DMS53 treated with DMSO at 0.1 percent for 48 hours (cell line): ENCODE results near the gene ATG7.
"Not testable (repeated sequence)": the region's sequence is repeated elsewhere in the genome, so short reads cannot be mapped to it uniquely, and the experiment has no call there.

Source experiments
- DNase-seq: peaks from one replicate; lab custom pipeline; 2025; ENCODE audit not compliant: unreplicated experiment; lab: John Stamatoyannopoulos, UW

Gene ATG7

GRCh38 chr3:11423868-11424267 is 151.7 kb downstream of the ATG7 start:
- no peak for DNase-seq

GRCh38 chr3:11424277-11424676 is 152.1 kb downstream of the ATG7 start:
- DNase-seq, result no peak

GRCh38 chr3:11430207-11430606 is 158.0 kb downstream of the ATG7 start:
- no peak for DNase-seq

DNA sequence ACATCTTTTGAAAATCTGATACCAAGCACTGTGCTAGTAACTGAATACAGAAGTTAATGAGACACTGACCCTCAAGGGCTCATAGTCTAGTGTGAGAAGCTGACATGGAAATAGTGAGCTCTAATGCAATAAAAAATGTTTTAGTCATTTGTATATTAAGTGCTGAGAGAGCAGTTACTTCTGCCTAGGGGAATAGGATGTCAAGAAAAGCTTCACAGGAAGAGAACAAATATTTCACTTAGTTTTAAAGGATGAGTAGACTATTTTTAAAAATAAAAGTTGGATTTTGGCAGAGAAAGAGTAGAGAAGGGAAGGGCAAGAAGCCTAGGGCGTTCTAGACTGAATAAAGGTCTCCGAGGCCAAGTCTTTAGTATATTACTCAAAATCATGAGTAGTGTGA is 158.4 kb downstream of the ATG7 start:
- DNase-seq, result no peak

GRCh38 chr3:11431319-11431718 is 159.1 kb downstream of the ATG7 start:
- DNase-seq, result no peak

- DNase-seq, result no peak
Measured at GRCh38 chr3:11434017-11434526, 161.9 kb downstream of the ATG7 start.

DNA sequence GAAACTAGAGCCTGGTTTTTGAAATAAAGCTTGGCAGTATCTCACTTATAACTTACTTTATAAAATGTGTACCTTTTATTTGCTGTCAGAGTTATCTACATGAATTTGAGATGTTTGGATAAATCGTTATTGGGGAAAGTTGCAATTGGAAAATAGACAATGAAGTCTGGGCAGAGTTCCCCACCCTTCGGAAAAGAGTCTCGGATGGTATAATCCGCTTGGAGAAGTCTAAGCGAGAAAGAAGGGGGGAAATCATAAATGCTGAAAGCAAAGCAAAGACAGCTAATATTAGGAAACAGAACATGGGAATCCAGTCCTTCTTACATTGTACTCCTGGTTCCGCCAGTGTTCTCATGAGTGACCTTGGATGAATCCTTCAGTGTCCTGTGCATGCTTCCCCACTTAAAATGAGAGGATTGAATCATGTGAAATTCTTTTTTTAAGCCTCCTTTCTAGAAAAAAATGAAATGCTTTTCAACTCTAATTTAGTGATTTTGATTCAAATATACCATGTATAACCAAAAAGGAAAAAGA is 162.4 kb downstream of the ATG7 start:
- DNase-seq, result no peak

DNA sequence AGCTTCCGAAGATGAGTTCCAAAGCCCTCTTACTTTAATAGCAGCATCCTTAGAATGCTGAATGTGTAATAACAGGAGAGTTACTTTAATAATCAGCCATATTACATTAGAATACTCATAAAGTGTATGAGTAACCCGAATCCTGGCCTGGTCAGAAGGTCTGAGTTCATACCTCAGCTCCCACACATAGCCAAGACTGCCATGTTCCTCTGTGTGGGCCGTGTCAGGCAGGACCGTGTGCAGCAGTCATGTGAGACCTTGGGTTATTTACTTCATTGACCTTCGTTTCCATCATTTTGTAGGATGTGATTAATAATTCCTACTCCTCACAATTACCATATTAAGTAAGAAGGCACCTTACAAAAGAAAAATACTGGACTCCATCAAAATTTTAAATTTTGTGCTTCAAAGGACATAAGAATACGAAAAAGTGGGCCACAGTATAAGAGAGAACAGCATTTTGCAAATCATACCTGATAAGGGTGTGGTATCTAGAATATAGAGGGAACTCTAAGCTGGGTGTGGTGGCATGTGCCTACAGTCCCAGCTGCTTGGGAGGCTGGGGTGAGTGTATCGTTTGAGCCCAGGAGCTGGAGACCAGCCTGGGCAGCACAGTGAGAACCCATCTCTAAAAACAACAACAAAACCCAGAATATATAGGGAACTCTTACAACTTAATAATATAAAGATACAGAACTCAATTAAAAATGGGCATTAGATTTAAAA is 163.4 kb downstream of the ATG7 start:
- DNase-seq, result no peak

GRCh38 chr3:11436775-11437174 is 164.6 kb downstream of the ATG7 start:
- DNase-seq, result no peak

- DNase-seq, result no peak
Measured at GRCh38 chr3:11437506-11437905, 165.3 kb downstream of the ATG7 start.

GRCh38 chr3:11438646-11439045 is 166.4 kb downstream of the ATG7 start:
- DNase-seq, result no peak

GRCh38 chr3:11441346-11441745 is 169.1 kb downstream of the ATG7 start:
- DNase-seq, result not testable (repeated sequence)

DNA sequence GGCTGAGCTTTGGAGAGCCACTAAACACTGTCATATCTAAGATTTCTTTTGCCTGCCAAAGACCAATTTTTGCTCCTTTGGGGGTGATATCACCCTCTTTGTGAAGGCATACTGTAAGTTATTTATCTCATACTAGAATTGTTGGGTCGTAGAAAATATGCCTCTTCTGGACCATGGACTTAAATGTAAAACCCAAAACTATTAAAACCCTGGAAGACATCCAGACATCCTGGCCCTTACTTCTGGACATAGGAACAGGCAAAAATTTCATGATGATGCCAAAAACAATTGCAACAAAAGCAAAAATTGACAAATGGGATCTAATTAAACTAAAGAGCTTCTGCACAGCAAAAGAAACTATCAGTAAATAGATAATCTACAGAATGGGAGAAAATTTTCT is 172.2 kb downstream of the ATG7 start:
- no peak for DNase-seq

DNA sequence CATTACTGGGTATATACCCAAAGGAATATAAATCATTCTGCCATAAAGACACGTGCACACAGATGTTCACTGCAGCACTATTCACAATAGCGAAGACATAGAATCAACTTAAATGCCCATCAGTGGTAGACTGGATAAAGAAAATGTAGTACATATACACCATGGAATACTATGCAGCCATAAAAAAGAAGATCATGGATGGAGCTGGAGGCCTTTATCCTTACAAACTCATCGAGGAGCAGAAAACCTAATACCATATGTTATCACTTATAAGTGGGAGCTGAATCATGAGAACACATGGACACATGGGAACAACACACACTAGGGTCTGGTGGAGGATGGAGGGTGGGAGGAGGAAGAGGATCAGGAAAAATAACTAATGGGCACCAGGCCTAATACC is 173.0 kb downstream of the ATG7 start:
- not testable (repeated sequence) for DNase-seq

DNA sequence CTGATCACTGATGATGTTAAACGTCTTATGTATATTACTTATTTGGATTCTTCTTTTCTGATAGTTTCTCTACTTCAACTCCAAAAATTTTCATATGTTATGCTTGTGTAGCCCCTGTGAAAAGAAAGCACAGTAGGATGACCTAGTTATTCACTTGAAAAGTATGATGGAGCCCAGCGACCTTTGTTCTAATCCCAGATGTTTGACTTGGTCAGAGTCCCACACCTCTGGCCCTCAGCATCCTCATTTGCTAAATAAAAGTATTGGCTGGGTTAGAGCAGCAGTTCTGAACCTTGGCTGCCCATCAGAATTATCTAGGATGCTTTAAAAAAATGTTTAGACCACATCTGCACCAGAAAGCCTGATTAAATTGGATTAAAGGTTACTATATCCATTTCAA is 173.7 kb downstream of the ATG7 start:
- DNase-seq, result no peak

DNA sequence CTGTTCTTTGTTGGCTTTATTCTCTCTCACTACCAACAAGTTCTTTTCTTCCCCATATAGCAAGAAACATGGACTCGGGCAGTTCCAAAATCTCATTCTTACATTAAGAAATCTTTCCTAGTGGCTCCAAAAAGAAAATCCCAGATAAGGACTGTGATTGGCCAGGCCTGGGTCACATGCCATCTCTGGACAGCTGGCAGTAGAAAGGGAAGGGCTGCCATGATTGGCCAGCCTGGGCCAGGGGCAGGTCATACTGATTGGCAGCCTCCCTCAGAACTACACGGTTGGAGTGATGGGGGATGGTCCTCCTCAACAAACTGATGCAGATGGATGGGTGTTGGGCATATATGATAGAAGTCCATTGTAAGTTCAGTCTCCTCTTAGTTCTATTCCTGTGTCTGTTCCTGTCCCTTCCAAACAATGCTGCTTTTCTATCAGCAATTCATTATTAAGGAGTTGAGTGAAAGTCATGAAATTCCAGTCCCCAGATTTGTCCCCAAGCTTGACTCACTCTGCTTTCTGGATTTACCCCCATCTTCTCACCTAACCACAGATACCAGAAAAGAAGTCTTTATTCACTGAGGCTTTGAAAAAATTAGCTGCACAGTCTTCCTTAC is 175.5 kb downstream of the ATG7 start:
- DNase-seq, result no peak

- no peak for DNase-seq
Measured at GRCh38 chr3:11450015-11450414, 177.8 kb downstream of the ATG7 start.

DNA sequence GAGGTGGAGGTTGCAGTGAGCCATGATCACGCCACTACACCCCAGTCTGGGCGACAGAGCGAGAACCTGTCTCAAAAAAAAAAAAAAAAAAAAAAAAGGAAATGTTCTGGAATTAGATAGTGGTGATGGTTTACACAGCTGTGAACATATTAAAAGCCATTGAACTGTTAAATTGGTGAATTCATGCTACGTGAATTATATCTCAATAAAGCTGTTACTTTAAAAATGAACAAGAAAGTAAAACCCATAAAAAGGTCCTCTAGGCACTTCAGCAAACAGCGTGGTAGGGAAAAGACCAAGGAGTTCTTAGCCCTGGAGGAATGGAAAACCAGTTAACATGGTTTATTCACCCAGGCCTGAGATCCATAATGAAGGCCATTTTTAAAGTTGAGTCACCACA is 180.1 kb downstream of the ATG7 start:
- no peak for DNase-seq

- DNase-seq, result no peak
Measured at GRCh38 chr3:11452885-11453847, 181.0 kb downstream of the ATG7 start.

DNA sequence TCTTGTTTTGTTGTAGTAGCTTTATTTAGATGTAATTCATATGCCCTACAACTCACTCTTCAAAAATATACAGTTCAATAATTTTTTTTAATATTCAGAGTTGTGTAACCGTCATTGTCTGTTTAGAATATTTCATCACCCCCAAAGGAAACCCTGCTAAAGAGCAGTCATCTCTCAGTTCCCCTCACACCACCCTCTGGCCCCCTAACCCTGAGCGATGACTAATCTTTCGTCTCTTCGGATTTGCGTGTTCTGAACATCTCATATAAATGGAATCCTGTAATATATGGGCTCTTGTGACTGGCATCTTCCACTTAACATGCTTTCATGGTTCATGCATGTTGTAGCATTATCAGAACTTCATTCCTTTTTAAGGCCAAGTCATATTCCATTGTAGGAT is 183.8 kb downstream of the ATG7 start:
- DNase-seq, result no peak

- no peak for DNase-seq
Measured at GRCh38 chr3:11457135-11457534, 184.9 kb downstream of the ATG7 start.
